HG02870 (cell line): ENCODE measurements around the gene HS6ST2.

Source experiments
- ATAC-seq: cut with Tn5 transposase; IDR thresholded peaks from one replicate; pipeline ENCODE4 v1.9.1; 2021; ENCODE audit warnings: mild to moderate bottlenecking, moderate library complexity; ENCODE audit not compliant: unreplicated experiment

The HS6ST2 gene

GRCh38 chrX:132689612-132690563, 268.5 kb downstream of the HS6ST2 start:
- no peak for ATAC-seq

GRCh38 chrX:132685276-132685675, 273.2 kb downstream of the HS6ST2 start:
- ATAC-seq = no peak

GRCh38 chrX:132677233-132677716, 281.2 kb downstream of the HS6ST2 start:
- no peak for ATAC-seq

GRCh38 chrX:132676561-132677186, 281.8 kb downstream of the HS6ST2 start:
- no peak for ATAC-seq

- no peak for ATAC-seq
Measured at GRCh38 chrX:132676102-132676501, 282.3 kb downstream of the HS6ST2 start.

- ATAC-seq = no peak
Measured at GRCh38 chrX:132673331-132673730, 285.1 kb downstream of the HS6ST2 start.

GRCh38 chrX:132671229-132671641, 287.2 kb downstream of the HS6ST2 start:
- no peak for ATAC-seq

GRCh38 chrX:132669142-132669541, 289.3 kb downstream of the HS6ST2 start:
- ATAC-seq = no peak

- no peak for ATAC-seq
Measured at GRCh38 chrX:132668178-132668577, 290.3 kb downstream of the HS6ST2 start.

- no peak for ATAC-seq
Measured at GRCh38 chrX:132665676-132666075, 292.8 kb downstream of the HS6ST2 start.

GRCh38 chrX:132664273-132664672, 294.2 kb downstream of the HS6ST2 start:
- no peak for ATAC-seq

- no peak for ATAC-seq
Measured at GRCh38 chrX:132662844-132663243, 295.6 kb downstream of the HS6ST2 start.

- ATAC-seq = no peak
Measured at GRCh38 chrX:132657876-132658275, 300.6 kb downstream of the HS6ST2 start.

- ATAC-seq = no peak
Measured at GRCh38 chrX:132652871-132653270, 305.6 kb downstream of the HS6ST2 start.

GRCh38 chrX:132651421-132652086, 306.9 kb downstream of the HS6ST2 start:
- no peak for ATAC-seq

- no peak for ATAC-seq
Measured at GRCh38 chrX:132648895-132649294, 309.5 kb downstream of the HS6ST2 start.

GRCh38 chrX:132639446-132639845, 319.0 kb downstream of the HS6ST2 start:
- ATAC-seq = no peak

- ATAC-seq = no peak
Measured at GRCh38 chrX:132638313-132638712, 320.1 kb downstream of the HS6ST2 start.

- no peak for ATAC-seq
Measured at GRCh38 chrX:132636080-132636479, 322.3 kb downstream of the HS6ST2 start.

- ATAC-seq = no peak
Measured at GRCh38 chrX:132634521-132634920, 323.9 kb downstream of the HS6ST2 start.

GRCh38 chrX:132631579-132632232, 326.7 kb downstream of the HS6ST2 start:
- peak; percentile 61 for ATAC-seq
